ENCODE results near the gene CIPC.

Gene CIPC

DNA sequence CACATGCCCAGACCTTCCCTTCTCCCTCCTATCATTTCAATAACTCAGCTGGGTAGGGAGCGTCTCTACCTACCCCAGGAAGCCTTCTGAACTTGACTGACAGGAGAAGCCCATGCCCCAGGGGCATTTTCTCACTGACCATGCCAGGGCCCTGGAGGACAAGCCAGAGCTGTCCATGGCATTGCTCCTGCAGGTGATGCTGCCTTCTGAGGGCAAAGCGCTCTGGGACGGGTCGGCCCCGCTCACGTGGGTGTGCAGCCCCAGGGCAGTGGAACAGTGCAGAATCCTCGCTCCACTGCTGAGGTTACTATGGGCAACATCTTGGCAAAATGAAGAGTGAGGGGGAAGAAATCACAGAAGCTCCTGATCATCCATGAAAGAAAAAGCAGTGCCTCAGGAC lies 28.5 kb upstream of the CIPC start:
- DNase-seq (ENCODE audit: low spot score), result no peak

DNA sequence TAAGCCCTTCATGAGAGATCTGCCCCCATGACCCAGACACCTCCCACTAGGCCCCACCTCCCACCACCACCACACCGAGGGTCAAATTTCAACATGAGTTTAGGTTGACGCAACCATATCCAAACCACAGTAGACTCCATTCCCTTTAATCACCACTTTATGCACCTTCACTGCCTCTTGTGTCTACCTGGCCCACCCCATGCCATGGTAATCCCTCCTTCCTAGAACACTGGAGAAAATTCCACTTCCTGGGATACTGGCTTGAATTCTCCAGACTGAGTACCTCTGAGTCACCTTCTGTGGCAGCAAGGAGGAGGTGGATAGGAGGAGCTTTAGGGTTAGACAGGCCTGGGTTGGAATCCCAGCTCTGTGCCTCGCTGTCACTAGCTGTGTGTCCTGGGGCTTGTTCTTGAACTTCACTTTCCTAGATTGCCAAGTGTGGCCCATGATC lies 26.1 kb upstream of the CIPC start:
- DNase-seq (ENCODE audit: low spot score), result no peak

GRCh38 chr14:77074969-77075368 lies 23.1 kb upstream of the CIPC start:
- DNase-seq (ENCODE audit: low spot score), result no peak

DNA sequence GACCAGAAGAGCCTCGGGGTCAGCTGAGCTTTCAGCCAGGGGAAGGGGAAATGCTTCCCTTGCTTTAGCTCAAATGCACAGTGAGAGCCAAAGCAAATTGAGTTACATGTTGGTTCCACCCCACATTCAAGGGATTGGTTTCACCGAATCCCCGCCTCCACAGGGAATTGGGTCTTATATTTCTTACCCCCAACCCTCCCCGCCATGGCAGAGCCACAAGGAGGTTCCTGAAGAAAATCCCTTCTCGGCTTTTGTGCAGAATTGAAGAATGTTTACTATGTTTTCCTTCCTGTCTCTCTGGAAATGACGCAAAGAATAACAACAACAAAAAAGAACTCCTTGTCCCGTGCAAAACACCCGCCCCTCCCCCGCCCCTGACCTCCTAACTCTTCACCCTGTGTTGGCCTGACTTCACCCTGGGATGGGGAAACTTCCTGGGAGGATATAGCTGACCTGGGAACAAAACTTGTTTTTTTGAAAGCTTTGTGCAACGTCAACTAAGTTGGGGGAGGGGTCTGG lies 21.9 kb upstream of the CIPC start:
- no peak for DNase-seq (ENCODE audit: low spot score)

DNA sequence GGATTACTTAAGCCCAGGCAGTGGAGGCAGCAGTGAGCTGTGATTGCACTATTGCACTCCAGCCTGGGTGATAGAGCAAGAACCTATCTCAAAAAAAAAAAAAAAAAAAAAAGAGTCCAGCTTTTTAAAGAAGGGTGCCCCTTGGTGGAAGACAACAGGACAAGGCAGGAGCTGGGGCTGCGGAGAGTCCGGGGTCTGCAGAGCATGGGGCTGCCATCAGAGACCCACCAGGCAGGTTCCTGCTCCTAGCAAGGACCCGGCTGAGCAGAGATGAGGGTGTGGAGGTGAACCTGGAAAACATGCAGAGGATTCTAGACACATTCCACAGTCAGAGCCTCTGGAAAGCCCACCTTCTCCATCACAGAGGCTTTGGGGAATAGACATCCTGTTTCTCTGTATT lies 21.0 kb upstream of the CIPC start:
- no peak for DNase-seq (ENCODE audit: low spot score)

DNA sequence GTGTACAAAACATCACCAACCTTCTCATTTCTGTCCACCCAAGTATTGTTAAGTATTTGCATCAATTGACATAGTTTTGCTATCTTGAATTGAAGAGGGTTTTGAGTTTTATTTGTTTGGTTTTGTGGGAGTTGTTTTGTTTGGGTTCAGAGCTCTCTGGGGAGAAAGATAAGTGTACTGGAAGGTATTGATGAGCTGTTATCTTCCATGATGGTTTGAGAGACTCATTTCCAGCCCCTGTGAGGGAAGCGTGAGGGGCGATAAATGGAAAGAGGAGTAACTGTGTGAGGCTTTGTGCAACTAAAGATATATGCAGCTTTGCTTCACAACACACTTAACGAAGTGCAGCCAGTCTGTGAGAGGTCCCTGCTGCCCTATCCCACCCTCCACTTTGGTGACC lies 15.7 kb upstream of the CIPC start:
- no peak for DNase-seq (ENCODE audit: low spot score)

- DNase-seq (ENCODE audit: low spot score), result no peak
Observed at GRCh38 chr14:77083082-77083481, 15.0 kb upstream of the CIPC start.

GRCh38 chr14:77084985-77085384 lies 13.1 kb upstream of the CIPC start:
- no peak for DNase-seq (ENCODE audit: low spot score)

GRCh38 chr14:77085538-77085937 lies 12.5 kb upstream of the CIPC start:
- DNase-seq (ENCODE audit: low spot score), result no peak

DNA sequence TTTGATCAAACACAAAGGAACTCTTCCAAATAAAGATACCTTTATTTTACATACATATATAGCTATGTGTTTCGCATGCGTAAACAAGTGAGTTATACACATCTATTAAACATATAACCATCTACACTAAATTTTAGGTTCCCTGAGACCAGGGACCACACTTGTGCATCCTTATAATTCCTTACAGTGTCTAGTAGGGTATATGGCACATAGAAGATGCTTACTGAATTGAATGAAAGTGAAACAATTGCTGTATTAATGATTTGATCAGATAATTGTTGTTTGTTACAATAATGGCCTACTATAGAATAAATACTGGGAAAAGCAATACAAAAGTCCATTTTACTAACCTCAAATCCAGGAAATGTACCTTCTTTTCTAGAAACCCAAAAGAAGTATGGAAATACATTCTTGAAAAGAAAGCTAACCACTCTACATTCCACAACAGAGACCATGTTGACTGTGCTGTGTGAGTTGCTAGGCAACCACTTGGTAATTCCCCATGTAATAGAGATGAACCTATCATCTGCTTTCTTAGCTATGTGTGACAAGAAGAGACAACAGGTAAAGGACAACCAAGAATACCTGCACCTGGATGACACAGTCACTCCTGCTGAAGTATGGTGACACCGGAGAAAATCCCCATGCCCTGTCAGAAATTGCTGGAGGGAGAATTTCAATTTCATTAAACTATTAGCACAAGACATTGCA lies 11.9 kb upstream of the CIPC start:
- DNase-seq (ENCODE audit: low spot score), result peak; percentile 25

- no peak for DNase-seq (ENCODE audit: low spot score)
Observed at GRCh38 chr14:77086951-77087350, 11.1 kb upstream of the CIPC start.

DNA sequence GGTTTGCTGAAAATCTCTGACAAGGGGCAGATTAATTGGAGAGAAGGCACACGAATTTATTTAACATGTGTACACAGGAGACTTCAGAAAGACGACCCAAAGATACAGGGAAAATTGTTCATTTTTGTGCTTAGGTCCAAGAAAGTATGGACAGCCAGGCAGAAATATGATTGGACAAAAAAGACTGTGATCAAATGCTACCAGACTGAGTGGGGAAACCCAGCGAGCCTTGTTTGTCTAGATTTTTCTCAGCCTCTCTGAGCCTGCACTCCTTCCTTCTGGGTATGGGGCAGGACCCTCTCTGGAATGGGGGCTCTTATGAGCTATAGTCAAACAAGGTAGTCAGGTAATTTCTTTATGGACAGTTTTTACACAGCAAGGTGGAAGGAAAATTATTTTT lies 10.4 kb upstream of the CIPC start:
- DNase-seq (ENCODE audit: low spot score), result no peak

- no peak for DNase-seq (ENCODE audit: low spot score)
Observed at GRCh38 chr14:77088219-77088618, 9.8 kb upstream of the CIPC start.

- no peak for DNase-seq (ENCODE audit: low spot score)
Observed at GRCh38 chr14:77088645-77089044, 9.4 kb upstream of the CIPC start.

DNA sequence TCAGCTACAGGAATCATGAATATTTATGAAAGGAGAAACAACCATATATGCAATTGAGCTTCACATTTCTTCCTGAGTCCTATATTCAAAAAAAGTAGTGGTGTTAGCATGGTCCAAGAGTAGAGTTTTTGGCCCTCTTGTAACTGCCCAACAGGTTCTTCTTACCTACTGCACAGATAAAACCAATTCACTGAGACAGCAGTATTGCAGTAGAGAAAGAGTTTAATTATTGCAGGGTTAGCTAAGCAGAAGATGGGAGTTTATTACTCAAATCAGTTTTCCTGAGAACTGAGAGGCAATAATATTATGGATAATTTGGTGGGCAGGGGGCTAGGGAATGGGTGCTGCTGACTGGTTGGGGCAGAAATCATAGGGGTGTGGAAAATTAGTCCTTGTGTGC lies 6.5 kb upstream of the CIPC start:
- no peak for DNase-seq (ENCODE audit: low spot score)

- no peak for DNase-seq (ENCODE audit: low spot score)
Observed at GRCh38 chr14:77092676-77093075, 5.4 kb upstream of the CIPC start.

DNA sequence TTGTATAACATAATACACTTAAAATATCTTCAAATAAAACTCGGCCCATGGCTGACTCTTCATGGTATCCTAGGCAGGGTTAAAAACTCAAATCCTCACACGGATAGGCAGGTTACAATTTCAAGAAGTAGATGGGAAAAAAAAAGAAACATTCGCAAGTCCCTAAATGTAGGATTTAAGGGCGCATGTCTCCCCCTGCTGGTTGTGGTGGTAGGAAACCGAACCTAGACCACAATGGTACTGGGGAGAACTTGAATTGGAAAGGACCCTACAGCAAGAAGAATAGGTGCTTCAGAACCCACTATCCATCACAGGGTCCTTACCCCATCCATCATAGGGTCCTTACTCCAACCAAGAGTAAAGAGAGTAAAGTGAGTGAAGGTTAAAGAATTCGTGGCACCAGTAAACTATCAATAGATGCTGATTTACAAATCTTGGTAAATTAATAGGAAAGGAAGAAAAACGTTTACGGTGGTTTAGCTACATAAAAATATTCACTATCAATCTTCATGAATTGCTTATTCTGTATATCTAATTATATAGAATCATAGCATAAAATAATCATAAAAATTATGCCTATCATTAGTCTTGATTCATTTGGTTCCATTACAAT lies 3.3 kb upstream of the CIPC start:
- peak; percentile 81 for DNase-seq (ENCODE audit: low spot score)

GRCh38 chr14:77097006-77097699 lies 905 bp upstream of the CIPC start:
- no peak for DNase-seq (ENCODE audit: low spot score)

GRCh38 chr14:77098529-77099353 lies 683 bp downstream of the CIPC start:
- DNase-seq (ENCODE audit: low spot score), result no peak

GRCh38 chr14:77099425-77100167 lies 1.5 kb downstream of the CIPC start:
- DNase-seq (ENCODE audit: low spot score), result no peak

DNA sequence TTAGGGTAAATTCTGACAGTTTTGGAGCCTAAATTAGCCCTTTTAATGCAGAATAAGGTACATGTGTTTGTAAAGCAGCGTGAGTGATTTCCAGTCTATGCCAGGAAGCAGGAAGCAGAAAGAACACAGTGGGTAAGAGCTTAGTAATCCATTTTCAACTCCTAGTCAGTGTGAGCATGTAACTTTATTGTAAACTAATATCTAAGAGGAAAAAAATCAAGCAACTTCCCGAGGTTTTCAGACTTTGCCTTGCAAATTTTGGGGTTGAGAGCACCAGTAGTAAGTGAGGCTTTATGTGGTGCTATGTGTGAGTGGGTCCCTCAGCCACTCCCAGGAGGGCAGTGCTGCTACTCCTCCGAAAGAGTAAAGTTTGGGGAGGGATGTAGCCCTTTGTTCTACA lies 2.9 kb downstream of the CIPC start:
- no peak for DNase-seq (ENCODE audit: low spot score)

DNA sequence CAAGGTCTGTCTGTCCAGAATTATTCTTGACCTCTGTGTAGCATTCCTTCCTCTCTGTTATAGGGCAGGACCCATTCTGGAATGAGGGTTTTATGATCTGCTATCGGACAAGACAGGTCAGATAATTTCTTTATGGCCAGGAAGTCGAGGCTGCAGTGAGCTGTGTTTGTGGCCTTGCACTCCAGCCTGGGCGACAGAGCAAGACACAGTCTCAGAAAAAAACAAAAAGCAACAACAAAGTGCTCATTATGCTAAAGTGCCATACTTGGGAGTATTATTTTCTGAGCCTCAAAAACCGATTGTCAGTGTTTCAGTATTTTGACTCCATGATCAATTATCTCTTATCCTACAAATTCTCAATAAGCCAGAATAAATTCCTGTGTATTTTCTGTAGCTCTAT lies 4.1 kb downstream of the CIPC start:
- no peak for DNase-seq (ENCODE audit: low spot score)
